SK-N-SH (cell line): ENCODE results near the gene SPDYE8.
"Not testable (repeated sequence)": the region's sequence is repeated elsewhere in the genome, so short reads cannot be mapped to it uniquely, and the experiment has no call there.

Experiments used
- POLR2AphosphoS5 ChIP-seq: IDR thresholded peaks from 2 replicates; pipeline ENCODE4 v1.6.1; 2012; ENCODE audit warnings: low read depth, low read length
- SMC3 ChIP-seq: IDR thresholded peaks from 2 replicates; pipeline ENCODE4 v1.6.1; 2012; ENCODE audit warnings: low read depth, low read length, improper control_type of control experiment
- TEAD4 ChIP-seq: IDR thresholded peaks from 2 replicates; pipeline ENCODE4 v1.4.0; 2012; ENCODE audit warnings: mild to moderate bottlenecking, borderline replicate concordance; ENCODE audit not compliant: insufficient read depth
- TF ChIP-seq, protein P1 (sequence below): fragments of 200-600 bp; sonication (generic); IDR thresholded peaks from 2 replicates; pipeline ENCODE4 v1.6.1; 2017; ENCODE audit warnings: antibody characterized with exemption, mild to moderate bottlenecking, moderate library complexity

- TF ChIP-seq SMC3, POLR2AphosphoS5, TEAD4: not testable (repeated sequence)
- TF ChIP-seq, protein P1, sequence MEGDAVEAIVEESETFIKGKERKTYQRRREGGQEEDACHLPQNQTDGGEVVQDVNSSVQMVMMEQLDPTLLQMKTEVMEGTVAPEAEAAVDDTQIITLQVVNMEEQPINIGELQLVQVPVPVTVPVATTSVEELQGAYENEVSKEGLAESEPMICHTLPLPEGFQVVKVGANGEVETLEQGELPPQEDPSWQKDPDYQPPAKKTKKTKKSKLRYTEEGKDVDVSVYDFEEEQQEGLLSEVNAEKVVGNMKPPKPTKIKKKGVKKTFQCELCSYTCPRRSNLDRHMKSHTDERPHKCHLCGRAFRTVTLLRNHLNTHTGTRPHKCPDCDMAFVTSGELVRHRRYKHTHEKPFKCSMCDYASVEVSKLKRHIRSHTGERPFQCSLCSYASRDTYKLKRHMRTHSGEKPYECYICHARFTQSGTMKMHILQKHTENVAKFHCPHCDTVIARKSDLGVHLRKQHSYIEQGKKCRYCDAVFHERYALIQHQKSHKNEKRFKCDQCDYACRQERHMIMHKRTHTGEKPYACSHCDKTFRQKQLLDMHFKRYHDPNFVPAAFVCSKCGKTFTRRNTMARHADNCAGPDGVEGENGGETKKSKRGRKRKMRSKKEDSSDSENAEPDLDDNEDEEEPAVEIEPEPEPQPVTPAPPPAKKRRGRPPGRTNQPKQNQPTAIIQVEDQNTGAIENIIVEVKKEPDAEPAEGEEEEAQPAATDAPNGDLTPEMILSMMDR = not testable (repeated sequence)
Observed at GRCh38 chr7:73057811-73058210, 28.2 kb upstream of the SPDYE8 start, which contains the start of gene SPDYE11.
